GM13977 (cell line): ENCODE data around the gene GIGYF2.

Experiments used
- DNase-seq: peaks from one replicate; pipeline ENCODE4 v3.0.0; 2012; ENCODE audit warnings: low spot score
- in situ Hi-C: fragments of 300-500 bp; cut with MboI; formaldehyde crosslinking; loops from one replicate; pipeline ENCODE4 v1.12.0; 2022; ENCODE audit warnings: low sequenced_read_pairs, low pct_unique_long_range_greater_than_20kb, mixed read lengths, inconsistent platforms; ENCODE audit not compliant: unreplicated experiment
- TF ChIP-seq, protein P1 (sequence below): IDR thresholded peaks from 2 replicates; pipeline ENCODE4 v1.5.1; 2012; ENCODE audit warnings: mild to moderate bottlenecking, control low read depth; ENCODE audit not compliant: insufficient read depth; ENCODE audit errors: extremely low read depth, missing control alignments

The GIGYF2 gene

DNA sequence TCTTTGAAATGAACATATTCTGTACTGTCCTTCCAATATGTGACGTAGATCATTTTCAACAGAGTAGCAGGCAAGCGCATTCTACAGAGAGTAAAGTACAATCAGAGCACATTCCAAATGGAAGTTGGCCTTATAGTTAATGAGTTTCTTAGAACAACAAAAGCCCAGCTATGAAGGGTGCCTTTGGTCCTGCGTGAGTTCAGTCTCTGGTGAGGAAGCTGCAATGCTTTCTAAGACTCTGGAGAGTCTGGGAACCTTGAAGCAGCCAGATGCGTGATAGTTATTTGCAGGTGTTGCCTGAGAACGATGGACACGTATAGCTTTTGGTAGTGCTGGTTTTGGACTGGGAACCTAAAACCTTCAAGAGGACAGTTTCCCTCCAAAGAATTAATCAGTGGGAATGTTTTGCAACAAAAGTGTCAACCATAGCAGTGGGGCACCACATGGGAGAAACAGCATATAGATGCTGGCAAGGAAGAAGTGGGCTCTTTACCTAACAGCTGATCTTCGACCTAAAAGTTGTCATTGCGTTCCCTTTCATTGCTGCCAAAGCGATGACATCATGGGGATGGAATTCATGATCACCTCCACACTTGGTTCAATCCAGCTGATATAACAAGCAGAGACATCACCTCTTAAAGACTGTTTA lies 163.6 kb downstream of the GIGYF2 start:
- DNase-seq, result no peak
- TF ChIP-seq, protein P1, sequence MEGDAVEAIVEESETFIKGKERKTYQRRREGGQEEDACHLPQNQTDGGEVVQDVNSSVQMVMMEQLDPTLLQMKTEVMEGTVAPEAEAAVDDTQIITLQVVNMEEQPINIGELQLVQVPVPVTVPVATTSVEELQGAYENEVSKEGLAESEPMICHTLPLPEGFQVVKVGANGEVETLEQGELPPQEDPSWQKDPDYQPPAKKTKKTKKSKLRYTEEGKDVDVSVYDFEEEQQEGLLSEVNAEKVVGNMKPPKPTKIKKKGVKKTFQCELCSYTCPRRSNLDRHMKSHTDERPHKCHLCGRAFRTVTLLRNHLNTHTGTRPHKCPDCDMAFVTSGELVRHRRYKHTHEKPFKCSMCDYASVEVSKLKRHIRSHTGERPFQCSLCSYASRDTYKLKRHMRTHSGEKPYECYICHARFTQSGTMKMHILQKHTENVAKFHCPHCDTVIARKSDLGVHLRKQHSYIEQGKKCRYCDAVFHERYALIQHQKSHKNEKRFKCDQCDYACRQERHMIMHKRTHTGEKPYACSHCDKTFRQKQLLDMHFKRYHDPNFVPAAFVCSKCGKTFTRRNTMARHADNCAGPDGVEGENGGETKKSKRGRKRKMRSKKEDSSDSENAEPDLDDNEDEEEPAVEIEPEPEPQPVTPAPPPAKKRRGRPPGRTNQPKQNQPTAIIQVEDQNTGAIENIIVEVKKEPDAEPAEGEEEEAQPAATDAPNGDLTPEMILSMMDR, result no peak
- in situ Hi-C loops, result loop anchor here (25.0 kb wide), 2 partner anchors 177 to 402 kb away; partner anchors contain the start of genes ATG16L1 and NEU2

DNA sequence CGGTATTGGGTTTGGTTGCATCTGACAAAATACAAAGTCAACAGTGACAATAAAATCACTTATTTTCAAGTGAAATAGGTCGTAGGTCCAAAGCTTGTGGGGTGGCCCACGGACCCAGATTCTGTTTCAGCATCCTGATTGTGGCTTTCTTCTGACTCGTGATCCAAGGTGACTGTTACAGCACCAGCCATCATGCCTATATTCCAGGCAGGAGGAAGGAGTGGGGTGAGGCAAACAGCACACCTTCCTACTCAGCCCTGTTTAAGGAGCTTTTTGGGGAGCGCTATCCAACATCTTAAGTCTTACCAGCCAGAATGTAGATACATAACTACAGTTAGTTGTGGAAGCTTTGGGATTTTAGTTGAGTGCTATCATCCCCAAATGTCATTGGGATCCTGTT lies 164.2 kb downstream of the GIGYF2 start:
- DNase-seq, result no peak
- TF ChIP-seq, protein P1, result no peak
- in situ Hi-C loops, result loop anchor here (25.0 kb wide), 2 partner anchors 176 to 401 kb away; partner anchors contain the start of genes ATG16L1 and NEU2

DNA sequence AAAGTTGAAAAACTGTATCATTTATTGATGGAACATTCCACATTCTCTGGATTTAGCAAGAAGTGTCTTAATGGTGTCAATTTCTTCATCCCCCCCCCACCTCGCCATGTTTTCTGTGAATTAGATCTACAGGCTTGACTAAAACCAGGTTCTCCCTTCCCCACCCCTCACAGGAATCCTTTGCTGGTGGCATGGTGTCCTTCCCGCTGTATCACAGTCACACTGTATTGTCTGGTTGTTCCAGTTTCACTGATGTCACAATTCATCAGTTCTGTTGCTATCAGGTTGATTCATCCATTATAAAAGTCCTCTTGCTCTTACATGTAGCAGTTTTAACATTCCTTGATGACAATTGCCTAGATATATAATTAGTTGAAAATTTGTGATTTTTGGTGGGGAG lies 166.9 kb downstream of the GIGYF2 start:
- in situ Hi-C loops, result loop anchor here (25.0 kb wide), 2 partner anchors 173 to 398 kb away; partner anchors contain the start of genes ATG16L1 and NEU2
- DNase-seq, result no peak
- TF ChIP-seq, protein P1, result no peak

DNA sequence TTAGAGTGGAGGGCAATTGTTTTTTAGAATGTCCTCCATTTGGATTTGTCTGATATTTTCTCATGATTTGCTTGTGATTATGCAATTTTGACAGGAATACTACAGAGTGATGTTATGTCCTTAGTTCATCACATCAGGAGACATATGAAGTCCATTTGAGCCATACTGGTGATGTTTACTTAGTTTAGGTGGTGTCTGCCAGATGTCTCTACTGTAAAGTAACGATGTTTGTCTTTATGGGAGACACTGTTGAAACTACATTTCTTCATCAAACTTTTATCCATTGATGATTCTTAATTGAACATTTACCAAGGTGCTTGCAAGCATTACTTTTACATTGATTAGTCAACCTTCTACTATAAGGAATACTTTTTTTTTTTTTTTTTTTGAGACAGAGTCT lies 168.0 kb downstream of the GIGYF2 start:
- TF ChIP-seq, protein P1, result no peak
- in situ Hi-C loops, result loop anchor here (25.0 kb wide), 2 partner anchors 172 to 397 kb away; partner anchors contain the start of genes ATG16L1 and NEU2
- DNase-seq, result no peak

DNA sequence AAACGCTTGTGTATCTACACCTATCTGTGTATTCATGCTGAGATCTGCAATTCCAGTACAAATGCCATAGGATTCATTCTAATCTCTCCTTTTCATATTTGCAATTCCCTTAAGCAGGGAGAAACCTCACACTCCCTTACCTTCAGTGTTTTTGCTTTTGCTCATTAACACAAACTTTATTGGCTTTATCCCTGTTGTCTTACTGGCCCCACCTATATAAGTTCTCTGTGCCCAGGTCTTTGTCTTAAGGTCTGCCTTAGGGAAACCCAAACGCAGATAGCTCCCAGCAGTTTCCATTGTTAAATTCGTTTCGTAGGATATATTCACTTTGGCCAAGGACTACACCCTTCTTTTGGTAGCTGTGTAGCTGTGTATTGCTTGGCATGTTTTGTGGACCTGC lies 169.0 kb downstream of the GIGYF2 start:
- DNase-seq, result no peak
- TF ChIP-seq, protein P1, result no peak
- in situ Hi-C loops, result loop anchor here (25.0 kb wide), 2 partner anchors 171 to 396 kb away; partner anchors contain the start of genes ATG16L1 and NEU2

DNA sequence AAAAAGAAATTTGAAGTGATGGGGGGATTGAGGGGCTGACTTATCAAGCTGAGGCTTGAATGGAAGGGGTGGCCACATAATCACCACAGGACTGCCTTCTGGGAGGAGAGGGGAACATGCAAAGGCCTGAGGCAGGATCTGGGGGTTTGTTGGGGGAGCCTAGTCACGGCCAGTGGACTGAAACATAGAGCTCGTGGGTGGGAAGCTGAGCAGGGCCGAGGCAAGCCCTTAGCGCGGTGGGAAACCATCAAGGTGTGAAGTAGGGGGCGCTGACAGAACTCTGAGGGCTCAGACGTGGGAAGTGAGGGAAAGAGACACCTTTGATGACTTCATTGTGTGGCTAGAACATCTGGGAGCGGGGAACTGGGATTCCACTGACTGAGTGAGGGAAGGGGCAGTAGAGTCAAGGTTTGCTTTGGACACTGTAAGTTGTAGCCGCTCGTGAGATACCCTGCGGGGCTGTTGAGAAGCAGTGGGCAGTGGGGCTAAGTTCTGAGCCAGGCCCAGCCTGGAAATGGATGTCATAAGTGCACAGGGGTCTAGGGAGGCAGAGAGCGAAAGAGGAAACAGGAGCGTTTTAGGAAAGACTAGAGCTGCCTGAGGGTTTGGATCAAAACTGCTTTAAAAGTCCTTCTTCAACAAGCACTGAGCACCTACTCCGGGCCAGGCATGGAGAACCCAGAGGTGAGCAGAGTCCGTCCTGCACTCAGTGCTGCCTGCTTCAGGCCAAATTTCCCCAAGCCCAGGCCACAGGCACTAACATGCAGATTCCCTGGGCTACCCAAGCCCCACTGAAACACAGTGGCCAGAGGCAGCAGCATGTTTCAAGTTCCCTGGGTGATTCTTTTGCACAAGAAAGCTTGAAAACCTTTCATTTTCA lies 172.2 kb downstream of the GIGYF2 start:
- TF ChIP-seq, protein P1, result peak; percentile 26

More for the DNA sequence above, 172.2 kb downstream of the GIGYF2 start:
- DNase-seq, result no peak
- in situ Hi-C loops, result loop anchor here (25.0 kb wide), 2 partner anchors 168 to 393 kb away; partner anchors contain the start of genes ATG16L1 and NEU2
